ENCODE measurements around the gene GSTM4.
"Not testable (repeated sequence)": the region's sequence is repeated elsewhere in the genome, so short reads cannot be mapped to it uniquely, and the experiment has no call there.

The GSTM4 gene

DNA sequence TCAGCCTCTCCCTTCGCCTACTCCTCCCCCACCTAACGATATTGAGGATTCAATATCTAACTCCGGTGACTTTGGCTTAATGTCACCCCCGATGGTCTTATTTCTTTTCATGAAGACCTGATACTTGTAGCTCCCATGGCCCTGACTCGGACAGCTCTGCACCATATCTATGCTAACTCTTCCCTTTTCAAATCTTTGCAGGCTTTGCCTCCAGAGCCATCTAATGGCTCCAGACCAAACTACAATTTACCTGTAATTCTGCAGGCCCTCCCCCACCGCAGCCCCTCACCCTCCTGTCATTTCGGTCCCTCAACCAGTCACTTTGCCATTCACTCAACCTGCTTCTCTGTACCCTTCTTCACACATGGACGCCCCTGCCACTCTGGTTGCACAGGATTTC is 48.3 kb downstream of the GSTM4 start:
- DNase-seq (ENCODE audit: low read depth) = no peak

DNA sequence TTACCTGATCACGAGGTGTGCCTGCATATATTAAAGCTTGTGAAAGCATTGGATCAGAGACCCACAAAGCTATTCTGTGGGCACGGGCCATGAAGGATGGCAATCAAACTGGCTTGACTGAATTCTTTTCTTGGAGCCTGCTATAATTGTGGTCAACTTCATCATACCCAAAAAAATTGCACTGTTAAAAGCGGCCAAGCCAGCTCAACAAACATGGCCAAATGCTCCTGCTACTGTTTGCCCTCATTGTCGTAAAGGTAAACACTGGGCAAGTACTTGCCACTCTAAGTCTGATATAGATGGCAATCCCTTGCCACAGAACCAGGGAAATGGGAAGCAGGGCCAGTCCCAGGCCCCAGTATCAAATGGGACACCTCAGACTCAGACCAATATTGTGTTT is 49.5 kb downstream of the GSTM4 start:
- no peak for DNase-seq (ENCODE audit: low read depth)

DNA sequence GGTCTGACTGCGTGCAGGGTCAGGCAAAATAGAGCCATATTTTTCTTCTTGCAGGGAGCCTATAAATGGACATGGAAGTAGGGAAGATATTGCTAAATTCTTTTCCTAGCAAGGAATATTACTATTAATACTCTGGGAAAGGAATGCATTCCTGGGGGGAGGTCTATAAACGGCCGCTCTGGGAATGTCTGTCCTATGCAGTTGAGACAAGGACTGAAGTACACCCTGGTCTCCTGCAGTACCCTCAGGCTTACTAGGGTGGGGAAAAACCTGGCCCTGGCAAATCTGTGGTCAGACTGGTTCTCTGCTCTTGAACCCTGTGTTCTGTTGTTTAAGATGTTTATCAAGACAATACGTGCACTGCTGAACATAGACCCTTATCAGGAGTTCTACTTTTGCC is 53.0 kb downstream of the GSTM4 start:
- DNase-seq (ENCODE audit: low read depth) = not testable (repeated sequence)

DNA sequence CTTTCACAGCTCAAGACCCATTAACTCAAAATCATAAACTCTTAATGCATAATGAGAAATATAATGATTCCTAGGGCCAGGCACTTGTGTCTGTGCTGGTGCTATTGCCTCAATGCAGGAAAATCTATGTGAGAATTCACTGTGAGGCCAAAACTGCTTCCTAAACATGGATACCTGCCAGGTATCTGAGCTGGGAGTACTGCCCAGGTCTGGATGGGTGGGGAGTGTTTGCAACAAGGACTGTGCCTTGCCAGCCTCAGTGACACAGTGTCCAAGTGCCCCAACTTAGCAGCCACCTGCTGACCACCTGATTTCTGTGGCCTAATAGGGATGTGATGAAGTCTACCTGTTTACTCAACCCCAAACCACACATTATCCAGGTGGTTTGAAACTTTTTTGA is 53.9 kb downstream of the GSTM4 start:
- DNase-seq (ENCODE audit: low read depth) = not testable (repeated sequence)
